ENCODE measurements around the gene PTPN14.
"Not testable (repeated sequence)": the region's sequence is repeated elsewhere in the genome, so short reads cannot be mapped to it uniquely, and the experiment has no call there.

The PTPN14 gene

DNA sequence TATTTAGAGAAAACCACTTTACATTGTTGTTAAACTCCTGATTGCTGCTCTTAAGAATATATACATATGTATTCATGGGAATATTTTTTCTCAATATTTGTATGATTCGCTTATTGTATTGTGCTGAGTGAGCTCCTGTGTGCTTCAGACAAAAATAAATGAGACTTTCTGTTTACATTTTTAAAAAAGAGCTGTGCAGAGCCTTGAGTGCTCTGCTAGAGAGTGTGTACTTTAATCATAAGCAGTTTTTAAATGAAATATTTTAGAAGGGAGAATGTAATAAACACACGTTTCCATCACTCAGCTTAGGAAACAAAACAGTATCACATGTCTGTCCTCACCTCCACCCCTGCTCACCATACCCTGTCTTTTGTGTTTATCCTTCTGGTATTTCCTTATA is 9.7 kb downstream of the PTPN14 start:
- DNase-seq (ENCODE audit: low read depth, low spot score) = no peak

GRCh38 chr1:214541206-214541605 is 10.2 kb downstream of the PTPN14 start:
- no peak for DNase-seq (ENCODE audit: low read depth, low spot score)

GRCh38 chr1:214540324-214540723 is 11.1 kb downstream of the PTPN14 start:
- DNase-seq (ENCODE audit: low read depth, low spot score) = no peak

- DNase-seq (ENCODE audit: low read depth, low spot score) = no peak
Measured at GRCh38 chr1:214538496-214538895, 12.9 kb downstream of the PTPN14 start.

- DNase-seq (ENCODE audit: low read depth, low spot score) = no peak
Measured at GRCh38 chr1:214537872-214538473, 13.4 kb downstream of the PTPN14 start.

- DNase-seq (ENCODE audit: low read depth, low spot score) = no peak
Measured at GRCh38 chr1:214537219-214537618, 14.2 kb downstream of the PTPN14 start.

DNA sequence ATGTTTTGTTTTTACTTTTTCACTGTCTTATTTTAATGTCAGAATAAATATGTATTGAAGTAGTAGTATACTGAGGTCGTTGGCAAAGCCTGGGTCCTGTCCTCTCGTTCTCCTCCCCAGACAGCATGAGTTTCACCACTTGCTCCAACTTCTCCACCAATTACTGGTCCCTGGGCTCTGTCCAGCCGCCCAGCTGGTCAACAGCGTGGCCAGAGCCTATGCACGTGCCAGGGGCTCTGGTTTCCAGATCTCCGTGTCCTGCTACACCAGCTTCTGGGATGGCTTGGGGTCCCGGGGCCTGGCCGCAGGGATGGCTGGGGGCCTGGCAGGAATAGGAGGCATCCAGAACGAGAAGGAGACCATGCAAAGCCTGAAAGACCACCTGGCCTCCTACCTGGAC is 19.3 kb downstream of the PTPN14 start:
- no peak for DNase-seq (ENCODE audit: low read depth, low spot score)

- no peak for DNase-seq (ENCODE audit: low read depth, low spot score)
Measured at GRCh38 chr1:214525535-214526019, 25.8 kb downstream of the PTPN14 start.

DNA sequence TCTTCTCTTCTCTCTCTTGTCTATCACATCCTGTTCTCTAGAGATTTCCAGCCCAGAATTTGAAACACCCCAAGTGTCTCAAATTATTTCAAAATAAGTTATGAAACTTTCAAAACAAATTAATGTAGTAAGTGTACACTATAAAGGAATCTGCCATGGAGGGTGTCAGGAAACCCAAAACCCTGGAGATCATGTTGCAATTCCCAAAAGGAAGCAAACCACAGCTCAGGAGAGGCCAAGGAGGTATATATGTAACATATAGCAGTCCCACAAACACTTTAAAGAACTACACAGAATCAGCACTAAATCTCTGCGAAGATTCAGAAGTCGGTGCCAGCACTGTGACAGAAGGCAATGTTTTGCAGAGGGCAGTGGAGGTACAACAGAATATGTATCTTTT is 26.6 kb downstream of the PTPN14 start:
- no peak for DNase-seq (ENCODE audit: low read depth, low spot score)

- DNase-seq (ENCODE audit: low read depth, low spot score) = no peak
Measured at GRCh38 chr1:214523124-214523824, 28.1 kb downstream of the PTPN14 start.

DNA sequence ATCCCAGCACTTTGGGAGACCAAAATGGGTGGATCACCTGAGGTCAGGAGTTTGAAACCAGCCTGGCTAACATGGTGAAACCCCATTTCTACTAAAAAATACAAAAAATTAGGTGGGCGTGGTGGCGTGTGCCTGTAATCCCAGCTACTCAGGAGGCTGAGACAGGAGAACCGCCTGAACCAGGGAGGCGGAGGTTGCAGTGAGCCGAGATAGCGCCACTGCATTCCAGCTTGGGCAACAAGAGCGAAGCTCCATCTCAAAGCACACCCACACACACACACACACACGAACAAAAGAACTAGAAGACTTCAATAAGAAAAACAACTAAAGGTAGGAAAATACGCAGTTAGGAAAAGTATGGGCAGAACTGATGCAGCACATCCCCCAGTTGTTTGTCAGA is 29.9 kb downstream of the PTPN14 start:
- not testable (repeated sequence) for DNase-seq (ENCODE audit: low read depth, low spot score)

- no peak for DNase-seq (ENCODE audit: low read depth, low spot score)
Measured at GRCh38 chr1:214520544-214521165, 30.7 kb downstream of the PTPN14 start.

- no peak for DNase-seq (ENCODE audit: low read depth, low spot score)
Measured at GRCh38 chr1:214518361-214518760, 33.0 kb downstream of the PTPN14 start.

DNA sequence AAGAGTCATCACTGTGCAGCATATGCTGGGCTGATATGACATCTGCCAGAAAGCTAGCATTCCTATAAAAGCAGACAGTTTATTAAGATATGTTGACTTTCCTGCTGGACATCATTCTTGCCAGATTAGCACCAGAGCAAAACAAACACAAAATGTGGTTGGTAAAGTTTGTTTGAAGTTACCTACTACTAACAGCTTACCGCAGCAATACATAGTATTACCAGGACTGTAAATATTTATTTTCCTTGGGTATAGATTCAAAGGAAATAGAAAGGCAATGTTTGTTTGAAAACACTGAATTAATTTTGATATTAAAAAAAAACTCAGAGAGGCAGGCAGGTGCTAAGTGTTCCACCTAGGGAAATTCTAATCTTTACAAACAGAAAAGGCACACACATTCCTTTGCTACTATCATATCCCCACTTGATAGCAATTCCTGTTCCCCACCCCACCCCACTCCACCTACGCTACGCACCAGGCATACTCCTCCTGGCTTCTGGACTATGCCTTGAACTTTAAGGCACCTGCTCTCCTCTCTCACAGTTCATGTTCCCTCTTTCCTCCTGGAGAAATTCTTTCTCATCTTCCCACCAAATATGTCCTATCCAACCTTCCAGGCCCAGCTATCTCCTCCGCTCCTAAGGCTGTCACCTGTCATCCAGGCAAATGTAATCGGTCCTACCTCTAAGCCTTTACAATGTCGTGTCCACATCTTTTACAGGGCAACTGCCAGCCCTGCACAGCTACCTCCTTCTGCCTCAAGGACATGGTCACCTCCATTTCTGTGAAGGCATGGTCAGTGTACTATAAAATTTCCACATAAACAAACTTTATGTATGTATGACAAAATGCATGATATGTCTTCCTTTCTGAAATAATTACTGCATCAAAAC is 34.7 kb downstream of the PTPN14 start:
- DNase-seq (ENCODE audit: low read depth, low spot score) = no peak

GRCh38 chr1:214515544-214516433 is 35.6 kb downstream of the PTPN14 start:
- no peak for DNase-seq (ENCODE audit: low read depth, low spot score)

- DNase-seq (ENCODE audit: low read depth, low spot score) = no peak
Measured at GRCh38 chr1:214514819-214515383, 36.5 kb downstream of the PTPN14 start.

DNA sequence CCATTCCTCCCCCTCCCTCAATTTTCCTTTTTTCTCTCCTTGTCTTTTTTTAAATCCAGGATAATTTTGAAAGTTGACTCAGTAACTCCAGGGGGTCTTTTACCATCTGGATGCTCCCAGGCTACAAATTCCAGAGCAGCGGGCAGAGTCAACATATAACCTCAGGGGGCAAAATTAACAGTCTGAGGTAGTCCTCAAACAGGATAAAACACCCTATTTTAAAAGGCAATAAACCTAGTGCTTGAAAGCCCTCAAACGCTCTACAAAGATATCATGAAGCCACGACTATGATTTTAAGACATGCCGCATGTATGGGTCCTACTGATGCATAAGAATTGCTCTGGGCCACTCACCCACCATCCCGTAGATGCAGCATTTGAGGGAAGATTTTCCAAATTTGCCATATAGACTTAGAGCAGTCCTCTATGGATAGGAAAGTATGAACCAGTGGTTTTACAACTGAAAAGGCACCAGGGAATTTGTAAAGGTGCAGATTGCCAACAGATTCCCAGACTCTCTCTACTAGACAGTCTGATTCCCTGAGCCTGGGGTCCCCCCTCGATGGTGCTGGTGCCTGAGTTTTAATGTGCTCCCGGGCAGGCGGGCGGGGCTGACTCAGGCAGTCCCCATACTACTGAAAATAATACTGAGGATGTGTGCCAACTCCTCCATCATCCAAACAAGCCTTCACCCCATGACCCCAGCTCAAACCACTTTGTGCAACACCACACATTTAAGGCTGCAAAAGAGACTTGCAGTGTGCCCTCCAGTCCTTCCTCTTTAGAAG is 37.2 kb downstream of the PTPN14 start:
- DNase-seq (ENCODE audit: low read depth, low spot score) = no peak

GRCh38 chr1:214513394-214513793 is 38.0 kb downstream of the PTPN14 start:
- no peak for DNase-seq (ENCODE audit: low read depth, low spot score)

- no peak for DNase-seq (ENCODE audit: low read depth, low spot score)
Measured at GRCh38 chr1:214511639-214511998, 39.8 kb downstream of the PTPN14 start.

All from iPS DF 19.7 (cell line).